ENCODE measurements around the gene RAD23B.

- TF ChIP-seq, protein P1, sequence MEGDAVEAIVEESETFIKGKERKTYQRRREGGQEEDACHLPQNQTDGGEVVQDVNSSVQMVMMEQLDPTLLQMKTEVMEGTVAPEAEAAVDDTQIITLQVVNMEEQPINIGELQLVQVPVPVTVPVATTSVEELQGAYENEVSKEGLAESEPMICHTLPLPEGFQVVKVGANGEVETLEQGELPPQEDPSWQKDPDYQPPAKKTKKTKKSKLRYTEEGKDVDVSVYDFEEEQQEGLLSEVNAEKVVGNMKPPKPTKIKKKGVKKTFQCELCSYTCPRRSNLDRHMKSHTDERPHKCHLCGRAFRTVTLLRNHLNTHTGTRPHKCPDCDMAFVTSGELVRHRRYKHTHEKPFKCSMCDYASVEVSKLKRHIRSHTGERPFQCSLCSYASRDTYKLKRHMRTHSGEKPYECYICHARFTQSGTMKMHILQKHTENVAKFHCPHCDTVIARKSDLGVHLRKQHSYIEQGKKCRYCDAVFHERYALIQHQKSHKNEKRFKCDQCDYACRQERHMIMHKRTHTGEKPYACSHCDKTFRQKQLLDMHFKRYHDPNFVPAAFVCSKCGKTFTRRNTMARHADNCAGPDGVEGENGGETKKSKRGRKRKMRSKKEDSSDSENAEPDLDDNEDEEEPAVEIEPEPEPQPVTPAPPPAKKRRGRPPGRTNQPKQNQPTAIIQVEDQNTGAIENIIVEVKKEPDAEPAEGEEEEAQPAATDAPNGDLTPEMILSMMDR (conservative IDR thresholded peaks at IDR 0.05) = no peak
- no peak for TF ChIP-seq EZH2 (IDR thresholded peaks at IDR 0.05; ENCODE audit: low read depth)
Measured at GRCh38 chr9:107348836-107349235, 65.8 kb downstream of the RAD23B start.

All from PC-9 (cell line).